K562 (cell line): ENCODE results near the gene GIT2. TPM values are rescaled to one million over a fixed set of nuclear protein-coding genes. Genes with fewer than 3 reads are reported as not detected.

Experiments used
- ARID1B ChIP-seq: fragments of 450-650 bp; IDR thresholded peaks from 2 replicates; pipeline ENCODE4 v1.6.1; 2016; ENCODE audit warnings: antibody characterized with exemption, mild to moderate bottlenecking, inconsistent platforms
- DEAF1 ChIP-seq: fragments of 450-650 bp; formaldehyde crosslinking; IDR thresholded peaks from 2 replicates; pipeline ENCODE4 v1.4.0; 2020; ENCODE audit warnings: mild to moderate bottlenecking, moderate library complexity
- DPF2 ChIP-seq: fragments of 450-650 bp; IDR thresholded peaks from 2 replicates; pipeline ENCODE4 v1.6.1; 2016
- E2F4 ChIP-seq: sonication (generic); formaldehyde crosslinking; IDR thresholded peaks from 2 replicates; pipeline ENCODE4 v1.8.0; 2022; ENCODE audit warnings: mild to moderate bottlenecking, low read depth, missing genetic modification reagents
- HDAC8 ChIP-seq: fragments of 450-650 bp; IDR thresholded peaks from 2 replicates; pipeline ENCODE4 v1.6.1; 2016; ENCODE audit warnings: mild to moderate bottlenecking, missing genetic modification characterization, moderate library complexity, missing compliant biosample characterization
- HLTF ChIP-seq: fragments of 450-650 bp; IDR thresholded peaks from 2 replicates; pipeline ENCODE4 v1.6.1; 2016
- HNRNPH1 ChIP-seq: fragments of 200-400 bp; formaldehyde crosslinking; optimal IDR thresholded peaks from 2 replicates; pipeline ENCODE3; 2017; ENCODE audit warnings: low read depth, mild to moderate bottlenecking, low read length, moderate library complexity
- HOMEZ ChIP-seq: fragments of 250-450 bp; sonication (Bioruptor Pico); IDR thresholded peaks from 2 replicates; pipeline ENCODE4 v1.4.0; 2020; ENCODE audit warnings: mild to moderate bottlenecking, moderate library complexity
- IFI16 ChIP-seq: fragments of 250-450 bp; sonication (Bioruptor Pico); IDR thresholded peaks from 2 replicates; pipeline ENCODE4 v2.1.2; 2022; ENCODE audit warnings: mild to moderate bottlenecking, inconsistent platforms
- IRF1 ChIP-seq: sonication (generic); formaldehyde crosslinking; IDR thresholded peaks from 2 replicates; pipeline ENCODE4 v1.8.0; 2022; ENCODE audit warnings: missing genetic modification reagents, mild to moderate bottlenecking, borderline replicate concordance
- IRF2 ChIP-seq: sonication (generic); formaldehyde crosslinking; IDR thresholded peaks from 2 replicates; pipeline ENCODE4 v1.8.1; 2022; ENCODE audit warnings: mild to moderate bottlenecking, missing genetic modification reagents
- MTF1 ChIP-seq: fragments of 250-450 bp; sonication (Bioruptor Pico); IDR thresholded peaks from 2 replicates; pipeline ENCODE4 v1.9.0; 2021; ENCODE audit warnings: moderate library complexity, mild to moderate bottlenecking, inconsistent platforms, borderline replicate concordance
- POLR2G ChIP-seq: fragments of 200-400 bp; formaldehyde crosslinking; IDR thresholded peaks from 2 replicates; pipeline ENCODE4 v1.6.1; 2017; ENCODE audit warnings: low read depth, mild to moderate bottlenecking, antibody characterized with exemption, low read length, moderate library complexity
- RAD21 ChIP-seq, 2 experiments: fragments of 250-450 bp in 1 of 2; fragments of 450-650 bp in 1 of 2; sonication (Bioruptor Pico) in 1 of 2; formaldehyde crosslinking in 1 of 2; IDR thresholded peaks in 1 of 2; conservative IDR thresholded peaks in 1 of 2; 2 replicates each; pipeline versions ENCODE4 v1.4.0 to v1.8.0; 2020 to 2022; ENCODE audit warnings: mild to moderate bottlenecking in 2 of 2, moderate library complexity in 1 of 2
- RB1 ChIP-seq: fragments of 450-650 bp; IDR thresholded peaks from 2 replicates; pipeline ENCODE4 v1.6.1; 2017; ENCODE audit warnings: low read depth, mild to moderate bottlenecking
- RFX5 ChIP-seq: IDR thresholded peaks from 2 replicates; pipeline ENCODE4 v1.6.1; 2011; ENCODE audit warnings: low read depth, mild to moderate bottlenecking, improper control_type of control experiment, low read length
- SIX5 ChIP-seq, 2 experiments: IDR thresholded peaks; 2 replicates each; pipeline ENCODE4 v1.6.1; 2011; ENCODE audit warnings: low read length in 2 of 2, borderline replicate concordance in 1 of 2, low read depth in 1 of 2, mild to moderate bottlenecking in 1 of 2, moderate library complexity in 1 of 2; ENCODE audit not compliant: insufficient read depth in 1 of 2
- SMAD2 ChIP-seq: fragments of 150-350 bp; IDR thresholded peaks from 2 replicates; pipeline ENCODE4 v1.6.1; 2014; ENCODE audit warnings: low read depth, mild to moderate bottlenecking, low read length
- TAL1 ChIP-seq: fragments of 450-650 bp; IDR thresholded peaks from 2 replicates; pipeline ENCODE4 v1.6.1; 2016; ENCODE audit warnings: mild to moderate bottlenecking
- ZBTB26 ChIP-seq: fragments of 450-650 bp; formaldehyde crosslinking; IDR thresholded peaks from 2 replicates; pipeline ENCODE4 v1.4.0; 2022; ENCODE audit warnings: missing genetic modification characterization
- ZNF134 ChIP-seq: fragments of 250-450 bp; sonication (Bioruptor Pico); conservative IDR thresholded peaks from 2 replicates; pipeline ENCODE4 v1.4.0; 2020
- ZNF217 ChIP-seq: sonication (generic); formaldehyde crosslinking; IDR thresholded peaks from 2 replicates; pipeline ENCODE4 v1.8.0; 2022; ENCODE audit warnings: mild to moderate bottlenecking, missing genetic modification reagents
- ZNF511 ChIP-seq: sonication (generic); formaldehyde crosslinking; IDR thresholded peaks from 2 replicates; pipeline ENCODE4 v1.8.0; 2022; ENCODE audit warnings: mild to moderate bottlenecking, missing genetic modification reagents
- polyA plus RNA-seq, 8 experiments: library from polyadenylated mRNA; depleted of rRNA in 4 of 8; stranded (reverse) in 5 of 8; unstranded in 3 of 8; fragments of >200 nt; fragmentation: Nextera tagmentation in 2 of 8; fragmentation: Illumina TruSeq in 1 of 8; extraction: Ambion mirVana in 2 of 8; extraction: Trizol in 1 of 8; gene quantifications; 2 replicates each; pipeline versions ENCODE4 v1.2.1 to v1.2.3, GENCODE V29; 2011 to 2014; ENCODE audit warnings: inconsistent platforms in 1 of 8, missing spikeins in 1 of 8
- total RNA-seq, 7 experiments: library from RNA; depleted of rRNA in 6 of 7; stranded (reverse); fragments of >200 nt in 6 of 7; fragmentation: Illumina TruSeq in 2 of 7; extraction: Trizol in 2 of 7; gene quantifications; 2 replicates each; pipeline versions ENCODE4 v1.2.1 to v1.2.3, GENCODE V29; 2011 to 2021; ENCODE audit warnings: low replicate concordance in 1 of 7

Gene GIT2
- total and polyA plus RNA-seq, 9 of the 15 experiments (the other 6 are each of a cell fraction or from before 2014, with no cell fraction given): 4.0 to 30.4 (median 23.5) TPM

- TF ChIP-seq DEAF1 (CRISPR knock-in tag): no peak
- no peak for TF ChIP-seq IFI16 (CRISPR knock-in tag)
- peak; percentile 29; the same call in 1 of the 2 replicates for TF ChIP-seq ARID1B
- peak; percentile 35; the same call in 1 of the 2 replicates for TF ChIP-seq TAL1
- TF ChIP-seq MTF1 (CRISPR knock-in tag): no peak
- TF ChIP-seq IRF2 (CRISPR knock-in tag): no peak
- TF ChIP-seq SIX5 (IDR thresholded peaks at IDR 0.05; ENCODE audit: borderline replicate concordance in 1 of 2, insufficient read depth in 1 of 2, low read depth in 1 of 2, low read length in 2 of 2): no peak
- no peak for TF ChIP-seq HOMEZ (CRISPR knock-in tag)
- no peak for TF ChIP-seq SMAD2
- TF ChIP-seq ZNF217 (CRISPR knock-in tag): no peak
- TF ChIP-seq E2F4 (CRISPR knock-in tag): no peak
- TF ChIP-seq DPF2: no peak
- no peak for TF ChIP-seq POLR2G
- TF ChIP-seq ZBTB26 (CRISPR knock-in tag): no peak
- TF ChIP-seq HDAC8: no peak
- no peak for TF ChIP-seq RAD21 (CRISPR knock-in tag; conservative IDR thresholded peaks at IDR 0.05 in 1 of 2, IDR thresholded peaks at IDR 0.05 in 1 of 2)
- no peak for TF ChIP-seq HNRNPH1
- TF ChIP-seq HLTF: no peak
- TF ChIP-seq RB1: no peak
- no peak for TF ChIP-seq ZNF511 (CRISPR knock-in tag)
- no peak for TF ChIP-seq IRF1 (CRISPR knock-in tag)
- TF ChIP-seq RFX5: no peak
- TF ChIP-seq ZNF134: no peak
These were observed 103.9 kb downstream of the GIT2 start (continued) for GRCh38 chr12:109892165-109892715.
